H1 (cell line): ENCODE measurements around the gene LIN54.

Source experiments
- BRCA1 ChIP-seq: IDR thresholded peaks from 2 replicates; pipeline ENCODE4 v1.6.1; 2012; ENCODE audit warnings: low read depth, low read length, improper control_type of control experiment
- CBX8 ChIP-seq: fragments of 300-800, 300-1000 bp; sonication (generic); IDR thresholded peaks from 2 replicates; pipeline ENCODE4 v1.7.1; 2016; ENCODE audit warnings: low read depth, low read length, borderline replicate concordance
- CEBPB ChIP-seq: IDR thresholded peaks from 2 replicates; pipeline ENCODE4 v1.6.1; 2012; ENCODE audit warnings: low read depth, low read length
- CTCF ChIP-seq, 3 experiments: IDR thresholded peaks; 1 replicate in 2 of 3; 2 replicates in 1 of 3; pipeline versions ENCODE4 v1.5.1 to v1.6.1; 2011; ENCODE audit warnings: low read length in 3 of 3, mild to moderate bottlenecking in 3 of 3, inconsistent platforms in 2 of 3, low read depth in 1 of 3, moderate library complexity in 1 of 3; ENCODE audit not compliant: insufficient read depth in 1 of 3; ENCODE audit errors: control extremely low read depth in 1 of 3
- EP300 ChIP-seq, 2 experiments: IDR thresholded peaks; 1 replicate in 1 of 2; 2 replicates in 1 of 2; pipeline ENCODE4 v1.6.1; 2011 to 2012; ENCODE audit warnings: low read depth in 2 of 2, low read length in 2 of 2, mild to moderate bottlenecking in 2 of 2, borderline replicate concordance in 1 of 2, inconsistent platforms in 1 of 2, moderate library complexity in 1 of 2
- JUND ChIP-seq: IDR thresholded peaks from 2 replicates; pipeline ENCODE4 v1.6.1; 2011; ENCODE audit warnings: mild to moderate bottlenecking, improper control_type of control experiment, low read length
- POLR2A ChIP-seq, 2 experiments: IDR thresholded peaks; 1 replicate in 1 of 2; 2 replicates in 1 of 2; pipeline ENCODE4 v1.6.1; 2011; ENCODE audit warnings: low read depth in 2 of 2, low read length in 2 of 2, mild to moderate bottlenecking in 2 of 2; ENCODE audit errors: control extremely low read depth in 1 of 2
- POLR2AphosphoS5 ChIP-seq: IDR thresholded peaks from 2 replicates; pipeline ENCODE4 v1.6.1; 2011; ENCODE audit warnings: low read depth, low read length
- SIN3A ChIP-seq, 2 experiments: IDR thresholded peaks in 1 of 2; conservative IDR thresholded peaks in 1 of 2; 2 replicates each; pipeline ENCODE4 v1.6.1; 2011 to 2012; ENCODE audit warnings: low read length in 2 of 2, improper control_type of control experiment in 1 of 2, low read depth in 1 of 2, mild to moderate bottlenecking in 1 of 2
- SIX5 ChIP-seq: IDR thresholded peaks from 2 replicates; pipeline ENCODE4 v1.6.1; 2011; ENCODE audit warnings: mild to moderate bottlenecking, low read depth, low read length
- TAF1 ChIP-seq: IDR thresholded peaks from 2 replicates; pipeline ENCODE4 v1.6.1; 2011; ENCODE audit warnings: mild to moderate bottlenecking, low read depth, low read length
- USF2 ChIP-seq: IDR thresholded peaks from 2 replicates; pipeline ENCODE4 v1.6.1; 2011; ENCODE audit warnings: low read length, improper control_type of control experiment
- ZNF274 ChIP-seq: IDR thresholded peaks from 2 replicates; pipeline ENCODE4 v1.7.0; 2012; ENCODE audit warnings: low read length, borderline replicate concordance; ENCODE audit errors: extremely low read depth

DNA sequence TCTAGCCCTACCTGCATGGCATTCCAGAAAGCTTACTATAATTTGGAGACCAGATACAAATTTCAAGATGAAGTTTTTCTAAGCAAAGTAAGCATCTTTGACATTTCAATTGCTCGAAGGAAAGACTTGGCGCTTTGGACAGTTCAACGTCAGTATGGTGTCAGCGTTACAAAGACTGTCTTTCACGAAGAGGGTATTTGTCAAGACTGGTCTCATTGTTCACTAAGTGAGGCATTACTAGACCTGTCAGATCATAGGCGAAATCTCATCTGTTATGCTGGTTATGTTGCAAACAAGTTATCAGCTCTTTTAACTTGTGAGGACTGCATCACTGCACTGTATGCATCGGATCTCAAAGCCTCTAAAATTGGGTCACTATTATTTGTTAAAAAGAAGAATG is 92.5 kb downstream of the LIN54 start:
- TF ChIP-seq CTCF (IDR thresholded peaks at IDR 0.05; ENCODE audit: control extremely low read depth in 1 of 3, insufficient read depth in 1 of 3, low read depth in 1 of 3, low read length in 3 of 3) (no peak), POLR2AphosphoS5 (no peak), POLR2A (IDR thresholded peaks at IDR 0.05; ENCODE audit: control extremely low read depth in 1 of 2, low read depth in 2 of 2, low read length in 2 of 2) (no peak), EP300 (IDR thresholded peaks at IDR 0.05; ENCODE audit: borderline replicate concordance in 1 of 2, low read depth in 2 of 2, low read length in 2 of 2) (no peak), CBX8 (no peak), SIX5 (no peak), ZNF274 (no peak), CEBPB (no peak), BRCA1 (no peak), USF2 (no peak), JUND (no peak), TAF1 (no peak), SIN3A (conservative IDR thresholded peaks at IDR 0.05 in 1 of 2, IDR thresholded peaks at IDR 0.05 in 1 of 2; ENCODE audit: low read depth in 1 of 2, low read length in 2 of 2) (no peak)
